HepG2 (cell line): ENCODE results near the gene TOLLIP. TPM values are rescaled to one million over a fixed set of nuclear protein-coding genes. Genes with fewer than 3 reads are reported as not detected.
A peak's percentile ranks its signal among the peaks of the same experiment; 100 is the strongest.

Experiments used
- AKAP8 ChIP-seq: sonication (generic); formaldehyde crosslinking; IDR thresholded peaks from 2 replicates; pipeline ENCODE4 v1.5.1; 2020; ENCODE audit warnings: mild to moderate bottlenecking, missing genetic modification reagents
- ATF2 ChIP-seq: sonication (generic); formaldehyde crosslinking; IDR thresholded peaks from 2 replicates; pipeline ENCODE4 v1.4.0; 2020; ENCODE audit warnings: missing genetic modification reagents
- BRCA1 ChIP-seq: sonication (generic); formaldehyde crosslinking; IDR thresholded peaks from 2 replicates; pipeline ENCODE4 v1.4.0; 2020; ENCODE audit warnings: missing genetic modification reagents
- GATAD2A ChIP-seq: IDR thresholded peaks from 2 replicates; pipeline ENCODE4 v1.6.1; 2016
- GLMP ChIP-seq: sonication (generic); formaldehyde crosslinking; IDR thresholded peaks from 2 replicates; pipeline ENCODE4 v1.9.0; 2021; ENCODE audit warnings: missing genetic modification reagents, mild to moderate bottlenecking, borderline replicate concordance
- IRF2 ChIP-seq: IDR thresholded peaks from 2 replicates; pipeline ENCODE4 v1.6.1; 2018; ENCODE audit warnings: missing genetic modification reagents, missing compliant biosample characterization
- KLF9 ChIP-seq: IDR thresholded peaks from 2 replicates; pipeline ENCODE4 v1.6.1; 2016; ENCODE audit warnings: low read depth
- NFATC3 ChIP-seq: sonication (generic); formaldehyde crosslinking; IDR thresholded peaks from 2 replicates; pipeline ENCODE4 v1.5.1; 2020; ENCODE audit warnings: mild to moderate bottlenecking, missing genetic modification reagents
- NR2F1 ChIP-seq, 2 experiments: fragments of 450-650 bp in 1 of 2; formaldehyde crosslinking in 1 of 2; IDR thresholded peaks; 2 replicates each; pipeline versions ENCODE4 v1.5.0 to v1.6.1; 2016 to 2020; ENCODE audit warnings: mild to moderate bottlenecking in 1 of 2, missing compliant biosample characterization in 1 of 2, missing genetic modification reagents in 1 of 2, moderate library complexity in 1 of 2
- PITX1 ChIP-seq: sonication (generic); formaldehyde crosslinking; IDR thresholded peaks from 2 replicates; pipeline ENCODE4 v1.5.1; 2020; ENCODE audit warnings: mild to moderate bottlenecking, missing genetic modification reagents
- SATB2 ChIP-seq: sonication (generic); formaldehyde crosslinking; IDR thresholded peaks from 2 replicates; pipeline ENCODE4 v1.5.0; 2020; ENCODE audit warnings: missing genetic modification reagents
- TEAD3 ChIP-seq: optimal IDR thresholded peaks from 2 replicates; pipeline ENCODE3; 2016; ENCODE audit warnings: borderline replicate concordance
- ZBTB20 ChIP-seq: sonication (generic); formaldehyde crosslinking; IDR thresholded peaks from 2 replicates; pipeline ENCODE4 v1.8.1; 2023; ENCODE audit warnings: missing genetic modification reagents, low read depth, mild to moderate bottlenecking, borderline replicate concordance
- ZNF224 ChIP-seq: sonication (generic); formaldehyde crosslinking; IDR thresholded peaks from 2 replicates; pipeline ENCODE4 v1.5.0; 2020; ENCODE audit warnings: mild to moderate bottlenecking, missing genetic modification reagents
- ZNF260 ChIP-seq: sonication (generic); formaldehyde crosslinking; IDR thresholded peaks from 2 replicates; pipeline ENCODE4 v1.4.0; 2020; ENCODE audit warnings: missing genetic modification reagents, low read depth, mild to moderate bottlenecking, borderline replicate concordance
- ZNF350 ChIP-seq: sonication (generic); formaldehyde crosslinking; IDR thresholded peaks from 2 replicates; pipeline ENCODE4 v1.4.0; 2020; ENCODE audit warnings: mild to moderate bottlenecking, low read depth, missing genetic modification reagents, borderline replicate concordance
- ZNF563 ChIP-seq: sonication (generic); formaldehyde crosslinking; IDR thresholded peaks from 2 replicates; pipeline ENCODE4 v1.8.0; 2022; ENCODE audit warnings: mild to moderate bottlenecking, moderate library complexity, missing genetic modification reagents
- ZNF605 ChIP-seq: sonication (generic); formaldehyde crosslinking; IDR thresholded peaks from 2 replicates; pipeline ENCODE4 v1.8.0; 2022; ENCODE audit warnings: mild to moderate bottlenecking, missing genetic modification reagents
- ZNF660 ChIP-seq: sonication (generic); formaldehyde crosslinking; IDR thresholded peaks from 2 replicates; pipeline ENCODE4 v1.5.1; 2020; ENCODE audit warnings: mild to moderate bottlenecking, low read depth, missing genetic modification reagents, borderline replicate concordance
- ZNF7 ChIP-seq: IDR thresholded peaks from 2 replicates; pipeline ENCODE4 v1.6.1; 2016; ENCODE audit warnings: missing biosample characterization, missing genetic modification reagents
- ZNF749 ChIP-seq: sonication (generic); formaldehyde crosslinking; IDR thresholded peaks from 2 replicates; pipeline ENCODE4 v1.8.0; 2022; ENCODE audit warnings: mild to moderate bottlenecking, missing genetic modification reagents, moderate library complexity, borderline replicate concordance
- ZNF891 ChIP-seq: sonication (generic); formaldehyde crosslinking; IDR thresholded peaks from 2 replicates; pipeline ENCODE4 v1.5.0; 2020; ENCODE audit warnings: mild to moderate bottlenecking, missing genetic modification reagents
- polyA plus RNA-seq, 8 experiments: library from polyadenylated mRNA; depleted of rRNA in 3 of 8; stranded (reverse) in 7 of 8; unstranded in 1 of 8; fragments of >200 nt; fragmentation: Illumina TruSeq in 4 of 8; extraction: Trizol in 4 of 8; gene quantifications; 2 replicates each; pipeline versions ENCODE4 v1.2.1 to v1.2.3, GENCODE V29; 2011 to 2016; ENCODE audit warnings: low read depth in 4 of 8, missing spikeins in 1 of 8, mixed read lengths in 1 of 8; ENCODE audit not compliant: insufficient read depth in 1 of 8
- total RNA-seq, 5 experiments: library from RNA; depleted of rRNA; stranded (reverse); fragments of >200 nt; fragmentation: Illumina TruSeq; extraction: Trizol; gene quantifications; 2 replicates each; pipeline ENCODE4 v1.2.3, GENCODE V29; 2016; ENCODE audit warnings: low read depth in 1 of 5
- TF ChIP-seq, protein P1 (sequence below): sonication (generic); formaldehyde crosslinking; IDR thresholded peaks from 2 replicates; pipeline ENCODE4 v1.4.0; 2020; ENCODE audit warnings: missing genetic modification reagents

The TOLLIP gene
- total and polyA plus RNA-seq, 2 of the 13 experiments (the other 11 are each of a cell fraction or from before 2014, with no cell fraction given) = 25.9 to 47.5 TPM

- TF ChIP-seq GATAD2A (CRISPR knock-in tag) (peak; percentile 54; the same call in 1 of the 2 replicates), NR2F1 (CRISPR knock-in tag; IDR thresholded peaks at IDR 0.05) (no peak), ZNF350 (CRISPR knock-in tag) (peak; percentile 93), ZNF563 (peak; percentile 67; the same call in 1 of the 2 replicates), ZNF224 (CRISPR knock-in tag) (no peak), ZNF260 (CRISPR knock-in tag) (no peak), SATB2 (CRISPR knock-in tag) (peak; percentile 89; the same call in 1 of the 2 replicates), ZNF749 (CRISPR knock-in tag) (peak; percentile 92), TEAD3 (CRISPR knock-in tag) (peak; percentile 33), ZBTB20 (peak; percentile 32; the same call in 1 of the 2 replicates), PITX1 (CRISPR knock-in tag) (no peak), BRCA1 (CRISPR knock-in tag) (no peak; the same call in 1 of the 2 replicates), ZNF891 (CRISPR knock-in tag) (0 out of 2 replicates have a peak, but pooled peaks have one; percentile 67), NFATC3 (CRISPR knock-in tag) (no peak), ZNF660 (CRISPR knock-in tag) (no peak), KLF9 (CRISPR knock-in tag) (no peak), GLMP (no peak), AKAP8 (peak; percentile 69; the same call in 1 of the 2 replicates), ATF2 (CRISPR knock-in tag) (0 out of 2 replicates have a peak, but pooled peaks have one; percentile 50), ZNF605 (peak; percentile 61; the same call in 1 of the 2 replicates), ZNF7 (CRISPR knock-in tag) (no peak), IRF2 (no peak)
- TF ChIP-seq, protein P1, sequence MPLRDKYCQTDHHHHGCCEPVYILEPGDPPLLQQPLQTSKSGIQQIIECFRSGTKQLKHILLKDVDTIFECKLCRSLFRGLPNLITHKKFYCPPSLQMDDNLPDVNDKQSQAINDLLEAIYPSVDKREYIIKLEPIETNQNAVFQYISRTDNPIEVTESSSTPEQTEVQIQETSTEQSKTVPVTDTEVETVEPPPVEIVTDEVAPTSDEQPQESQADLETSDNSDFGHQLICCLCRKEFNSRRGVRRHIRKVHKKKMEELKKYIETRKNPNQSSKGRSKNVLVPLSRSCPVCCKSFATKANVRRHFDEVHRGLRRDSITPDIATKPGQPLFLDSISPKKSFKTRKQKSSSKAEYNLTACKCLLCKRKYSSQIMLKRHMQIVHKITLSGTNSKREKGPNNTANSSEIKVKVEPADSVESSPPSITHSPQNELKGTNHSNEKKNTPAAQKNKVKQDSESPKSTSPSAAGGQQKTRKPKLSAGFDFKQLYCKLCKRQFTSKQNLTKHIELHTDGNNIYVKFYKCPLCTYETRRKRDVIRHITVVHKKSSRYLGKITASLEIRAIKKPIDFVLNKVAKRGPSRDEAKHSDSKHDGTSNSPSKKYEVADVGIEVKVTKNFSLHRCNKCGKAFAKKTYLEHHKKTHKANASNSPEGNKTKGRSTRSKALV (CRISPR knock-in tag) = no peak
Measured at GRCh38 chr11:1309498-1310317, at the start of gene TOLLIP (continued).
